ENCODE data around the gene NFS1.
"Not testable (repeated sequence)": the region's sequence is repeated elsewhere in the genome, so short reads cannot be mapped to it uniquely, and the experiment has no call there.

The NFS1 gene

DNA sequence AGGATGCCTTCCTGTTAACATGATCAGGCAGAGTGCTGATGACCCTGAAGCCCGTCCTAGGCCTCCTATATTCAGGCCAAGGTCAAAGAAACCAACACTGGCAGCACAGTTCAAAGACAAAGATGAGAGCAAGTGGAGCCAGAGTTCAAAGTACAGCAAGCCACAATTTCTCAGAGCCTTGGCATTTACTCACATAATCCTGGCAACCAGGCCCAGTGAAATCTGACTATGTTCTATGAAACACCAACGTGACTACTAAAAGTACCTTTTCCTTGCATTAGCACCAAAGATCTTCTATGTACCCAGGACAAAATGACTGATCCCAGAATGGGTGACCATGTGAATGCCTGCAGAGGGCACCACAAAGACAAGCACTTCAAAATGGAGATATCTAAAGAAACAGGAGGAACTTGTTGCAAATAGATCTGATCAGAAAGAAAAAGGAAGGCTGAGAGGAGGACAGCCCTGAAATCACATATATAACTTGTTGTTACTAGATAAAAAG lies 3.9 kb downstream of the NFS1 start:
- no peak overlapping the region for H3K4me2 ChIP-seq (ENCODE audit: low read length)
- H3K27ac ChIP-seq = no peak overlapping the region
- no peaks in the 10 kb centered on the region for H3K36me3 ChIP-seq (ENCODE audit: control insufficient read depth, insufficient read depth, low read length)
- no peak overlapping the region for H3K4me3 ChIP-seq (ENCODE audit: low read depth, low read length)
- H2AFZ ChIP-seq = no peak overlapping the region
- H3K9me3 ChIP-seq (ENCODE audit: control insufficient read depth, low read length) = no peaks in the 10 kb centered on the region
- no peak overlapping the region for H3K9ac ChIP-seq
- TF ChIP-seq, protein P1, sequence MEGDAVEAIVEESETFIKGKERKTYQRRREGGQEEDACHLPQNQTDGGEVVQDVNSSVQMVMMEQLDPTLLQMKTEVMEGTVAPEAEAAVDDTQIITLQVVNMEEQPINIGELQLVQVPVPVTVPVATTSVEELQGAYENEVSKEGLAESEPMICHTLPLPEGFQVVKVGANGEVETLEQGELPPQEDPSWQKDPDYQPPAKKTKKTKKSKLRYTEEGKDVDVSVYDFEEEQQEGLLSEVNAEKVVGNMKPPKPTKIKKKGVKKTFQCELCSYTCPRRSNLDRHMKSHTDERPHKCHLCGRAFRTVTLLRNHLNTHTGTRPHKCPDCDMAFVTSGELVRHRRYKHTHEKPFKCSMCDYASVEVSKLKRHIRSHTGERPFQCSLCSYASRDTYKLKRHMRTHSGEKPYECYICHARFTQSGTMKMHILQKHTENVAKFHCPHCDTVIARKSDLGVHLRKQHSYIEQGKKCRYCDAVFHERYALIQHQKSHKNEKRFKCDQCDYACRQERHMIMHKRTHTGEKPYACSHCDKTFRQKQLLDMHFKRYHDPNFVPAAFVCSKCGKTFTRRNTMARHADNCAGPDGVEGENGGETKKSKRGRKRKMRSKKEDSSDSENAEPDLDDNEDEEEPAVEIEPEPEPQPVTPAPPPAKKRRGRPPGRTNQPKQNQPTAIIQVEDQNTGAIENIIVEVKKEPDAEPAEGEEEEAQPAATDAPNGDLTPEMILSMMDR (IDR thresholded peaks at IDR 0.05) = no peak
- H3K27me3 ChIP-seq (ENCODE audit: control insufficient read depth, insufficient read depth, low read length) = no peaks in the 10 kb centered on the region
- H3K4me1 ChIP-seq = no peaks in the 10 kb centered on the region
- peaks cover 5% of the 10 kb centered on the region for H3K79me2 ChIP-seq

- Histone ChIP-seq H3K79me2 (no peaks in the 10 kb centered on the region), H3K36me3 (ENCODE audit: control insufficient read depth, insufficient read depth, low read length) (no peaks in the 10 kb centered on the region), H3K4me1 (no peaks in the 10 kb centered on the region), H2AFZ (no peak overlapping the region), H3K9me3 (ENCODE audit: control insufficient read depth, low read length) (no peaks in the 10 kb centered on the region), H3K4me3 (ENCODE audit: low read depth, low read length) (no peak overlapping the region), H3K27me3 (ENCODE audit: control insufficient read depth, insufficient read depth, low read length) (no peaks in the 10 kb centered on the region), H3K4me2 (ENCODE audit: low read length) (no peak overlapping the region), H3K9ac (no peak overlapping the region), H3K27ac (no peak overlapping the region)
- TF ChIP-seq, protein P1 (IDR thresholded peaks at IDR 0.05) = no peak
These were observed 8.9 kb downstream of the NFS1 start for GRCh38 chr20:35690265-35690664.

- H3K27ac ChIP-seq; H3K36me3 ChIP-seq (ENCODE audit: control insufficient read depth, insufficient read depth, low read length); H3K27me3 ChIP-seq (ENCODE audit: control insufficient read depth, insufficient read depth, low read length); H2AFZ ChIP-seq; H3K4me1 ChIP-seq; H3K9ac ChIP-seq; H3K9me3 ChIP-seq (ENCODE audit: control insufficient read depth, low read length); H3K79me2 ChIP-seq; H3K4me3 ChIP-seq (ENCODE audit: low read depth, low read length); H3K4me2 ChIP-seq (ENCODE audit: low read length): not testable (repeated sequence)
These were observed 12.3 kb downstream of the NFS1 start for GRCh38 chr20:35686872-35687271.

DNA sequence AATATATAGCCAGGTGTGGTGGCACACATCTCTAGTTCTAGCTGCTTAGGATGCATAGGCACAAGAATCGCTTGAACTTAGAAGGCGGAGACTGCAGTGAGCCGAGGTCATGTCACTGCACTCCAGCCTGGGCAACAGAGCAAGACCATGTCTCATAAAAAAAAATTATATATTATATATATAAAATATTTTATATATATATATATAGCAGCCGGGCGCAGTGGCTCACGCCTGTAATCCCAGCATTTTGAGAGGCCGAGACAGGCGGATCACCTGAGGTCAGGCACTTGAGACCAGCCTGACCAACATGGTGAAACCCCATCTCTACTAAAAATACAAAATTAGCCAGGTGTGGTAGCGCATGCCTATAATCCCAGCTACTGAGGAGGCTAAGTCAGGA lies 13.8 kb downstream of the NFS1 start:
- H3K36me3 ChIP-seq (ENCODE audit: control insufficient read depth, insufficient read depth, low read length); H3K9ac ChIP-seq; H2AFZ ChIP-seq; H3K4me1 ChIP-seq; H3K4me3 ChIP-seq (ENCODE audit: low read depth, low read length); H3K9me3 ChIP-seq (ENCODE audit: control insufficient read depth, low read length); H3K27ac ChIP-seq; H3K4me2 ChIP-seq (ENCODE audit: low read length); H3K27me3 ChIP-seq (ENCODE audit: control insufficient read depth, insufficient read depth, low read length); H3K79me2 ChIP-seq: not testable (repeated sequence)

- Histone ChIP-seq H3K36me3 (ENCODE audit: control insufficient read depth, insufficient read depth, low read length) (no peaks in the 10 kb centered on the region), H3K79me2 (no peaks in the 10 kb centered on the region), H3K4me1 (no peaks in the 10 kb centered on the region), H3K27ac (no peak overlapping the region), H3K27me3 (ENCODE audit: control insufficient read depth, insufficient read depth, low read length) (no peaks in the 10 kb centered on the region), H3K9me3 (ENCODE audit: control insufficient read depth, low read length) (no peaks in the 10 kb centered on the region), H3K4me3 (ENCODE audit: low read depth, low read length) (no peak overlapping the region), H3K4me2 (ENCODE audit: low read length) (no peak overlapping the region), H2AFZ (no peak overlapping the region), H3K9ac (no peak overlapping the region)
- TF ChIP-seq, protein P1 (IDR thresholded peaks at IDR 0.05) = no peak
These were observed 17.2 kb downstream of the NFS1 start for GRCh38 chr20:35681960-35682359.

DNA sequence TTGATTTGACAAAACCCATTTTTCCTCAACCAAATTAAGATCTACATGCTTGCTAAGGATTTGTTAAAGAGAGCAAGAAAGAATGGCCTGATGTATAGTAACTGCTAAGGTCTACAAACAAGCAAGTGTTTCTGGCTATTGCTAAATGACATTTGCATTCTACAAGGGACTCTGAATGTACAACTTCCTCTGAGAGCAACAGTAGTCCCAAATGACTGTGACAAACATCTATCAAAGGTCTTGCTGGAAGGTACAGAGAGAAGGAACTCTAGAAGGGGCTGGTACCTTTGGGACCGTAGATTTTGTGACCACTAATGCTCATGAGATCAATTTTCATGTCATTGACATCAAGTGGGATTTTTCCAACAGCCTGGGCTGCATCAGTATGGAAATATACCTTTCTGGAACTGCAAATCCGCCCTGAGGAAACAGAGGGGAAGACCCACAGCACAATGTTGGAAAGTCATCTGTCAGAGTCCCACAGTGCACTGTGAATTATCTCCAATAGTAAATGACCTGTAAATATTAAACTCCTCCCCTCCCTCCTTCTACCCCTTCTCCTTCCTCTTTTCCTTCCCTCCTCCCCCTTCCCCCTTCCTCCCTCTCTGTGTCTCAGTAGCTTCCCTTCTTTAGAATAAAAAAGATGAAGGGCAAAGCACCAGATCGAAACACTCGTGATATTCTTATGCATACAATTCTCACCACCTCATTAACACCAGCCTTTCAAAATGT lies 18.5 kb downstream of the NFS1 start:
- no peak overlapping the region for H3K4me3 ChIP-seq (ENCODE audit: low read depth, low read length)
- no peaks in the 10 kb centered on the region for H3K27me3 ChIP-seq (ENCODE audit: control insufficient read depth, insufficient read depth, low read length)
- no peaks in the 10 kb centered on the region for H3K79me2 ChIP-seq
- TF ChIP-seq, protein P1 (IDR thresholded peaks at IDR 0.05) = no peak
- no peak overlapping the region for H2AFZ ChIP-seq
- H3K9ac ChIP-seq = no peak overlapping the region
- H3K4me2 ChIP-seq (ENCODE audit: low read length) = no peak overlapping the region
- no peaks in the 10 kb centered on the region for H3K9me3 ChIP-seq (ENCODE audit: control insufficient read depth, low read length)
- H3K36me3 ChIP-seq (ENCODE audit: control insufficient read depth, insufficient read depth, low read length) = no peaks in the 10 kb centered on the region
- H3K27ac ChIP-seq = no peak overlapping the region
- no peaks in the 10 kb centered on the region for H3K4me1 ChIP-seq

Data from parathyroid adenoma (tissue), 2 donors.